ENCODE measurements around the gene CHEK2.
"Not testable (repeated sequence)": the region's sequence is repeated elsewhere in the genome, so short reads cannot be mapped to it uniquely, and the experiment has no call there.

The CHEK2 gene

DNA sequence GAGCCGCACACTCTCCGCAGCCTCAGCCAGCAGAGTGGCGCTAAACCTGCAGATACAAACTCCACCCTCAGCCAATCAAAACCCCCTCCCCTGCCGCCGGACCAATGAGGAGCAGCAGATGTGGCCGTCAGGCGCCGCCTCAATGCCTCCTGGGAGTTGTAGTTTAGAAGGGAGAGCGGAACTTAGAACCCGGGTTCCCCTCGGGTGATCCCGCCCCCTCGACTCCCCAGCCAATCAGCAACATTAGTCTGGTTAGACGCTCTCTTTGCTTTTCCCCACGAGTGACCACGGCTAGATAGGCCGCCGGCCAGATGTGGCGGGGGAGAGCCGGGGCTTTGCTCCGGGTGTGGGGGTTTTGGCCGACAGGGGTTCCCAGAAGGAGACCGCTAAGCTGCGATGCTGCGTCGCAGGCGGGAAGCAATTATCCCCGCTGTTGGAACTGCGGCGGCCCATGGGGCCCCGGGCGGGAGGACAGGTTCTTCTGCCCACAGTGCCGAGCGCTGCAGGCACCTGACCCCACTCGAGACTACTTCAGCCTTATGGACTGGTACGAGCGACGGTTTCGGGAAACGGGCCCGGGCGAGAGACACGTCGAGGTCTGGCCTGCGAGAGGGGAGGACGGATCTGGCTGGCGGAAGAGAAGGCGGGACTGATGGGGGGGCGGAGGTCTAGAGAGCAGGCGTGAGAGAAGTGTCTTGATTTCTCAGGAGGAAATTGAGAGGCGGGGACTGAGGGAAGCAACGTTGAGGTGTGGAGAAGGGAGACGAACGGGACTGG, at the start of gene CHEK2, which contains the start of gene HSCB:
Gene CHEK2, minus strand, starts transcription at position 36 of the 777 bp plus-strand sequence. CDS start 7,099 bp downstream, outside the sequence.
Gene HSCB, plus strand, starts transcription at position 255 of the 777 bp plus-strand sequence. Its CDS starts 57 bp downstream, at position 312.
- DNase-seq (ENCODE audit: low spot score) = peak; percentile 98

DNA sequence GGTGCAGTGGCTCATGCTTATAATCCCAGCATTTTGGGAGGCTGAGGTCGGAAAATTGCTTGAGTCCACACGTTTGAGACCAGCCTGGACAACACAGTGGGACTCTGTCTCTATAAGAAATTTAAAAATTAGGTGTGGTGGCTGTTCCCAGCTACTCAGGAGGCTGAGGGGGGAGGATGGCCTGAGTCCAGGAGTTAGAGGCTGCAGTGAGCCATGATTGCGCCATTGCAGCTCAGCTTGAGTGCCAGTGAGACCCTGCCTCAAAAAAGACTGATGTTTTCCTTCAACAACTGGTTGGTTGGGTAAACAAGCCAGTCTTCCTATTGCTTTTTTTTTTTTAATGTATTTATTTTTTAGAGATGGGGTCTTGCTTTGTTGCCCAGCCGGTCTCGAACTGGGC, 49.5 kb upstream of the CHEK2 start:
- DNase-seq (ENCODE audit: low spot score) = no peak

DNA sequence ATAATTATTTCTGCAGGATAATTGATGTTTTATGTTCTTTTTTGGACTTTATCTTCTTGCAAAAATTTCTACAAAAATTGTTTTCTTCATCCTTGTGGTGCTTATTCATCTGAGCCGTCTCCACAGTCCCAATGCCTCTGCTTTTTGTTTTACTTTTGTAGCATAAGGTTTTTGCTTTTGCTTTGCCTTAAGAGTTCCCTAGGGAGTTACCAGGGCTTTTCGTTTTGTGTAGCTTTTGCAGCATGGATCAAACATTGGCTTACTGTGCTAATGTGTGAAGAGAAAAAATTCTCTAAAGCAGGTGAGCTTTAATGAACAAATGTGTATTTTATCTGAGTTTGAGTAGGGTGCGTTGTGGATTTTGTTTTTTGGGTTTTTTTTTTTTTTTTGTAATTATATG, 47.0 kb upstream of the CHEK2 start:
- no peak for DNase-seq (ENCODE audit: low spot score)

DNA sequence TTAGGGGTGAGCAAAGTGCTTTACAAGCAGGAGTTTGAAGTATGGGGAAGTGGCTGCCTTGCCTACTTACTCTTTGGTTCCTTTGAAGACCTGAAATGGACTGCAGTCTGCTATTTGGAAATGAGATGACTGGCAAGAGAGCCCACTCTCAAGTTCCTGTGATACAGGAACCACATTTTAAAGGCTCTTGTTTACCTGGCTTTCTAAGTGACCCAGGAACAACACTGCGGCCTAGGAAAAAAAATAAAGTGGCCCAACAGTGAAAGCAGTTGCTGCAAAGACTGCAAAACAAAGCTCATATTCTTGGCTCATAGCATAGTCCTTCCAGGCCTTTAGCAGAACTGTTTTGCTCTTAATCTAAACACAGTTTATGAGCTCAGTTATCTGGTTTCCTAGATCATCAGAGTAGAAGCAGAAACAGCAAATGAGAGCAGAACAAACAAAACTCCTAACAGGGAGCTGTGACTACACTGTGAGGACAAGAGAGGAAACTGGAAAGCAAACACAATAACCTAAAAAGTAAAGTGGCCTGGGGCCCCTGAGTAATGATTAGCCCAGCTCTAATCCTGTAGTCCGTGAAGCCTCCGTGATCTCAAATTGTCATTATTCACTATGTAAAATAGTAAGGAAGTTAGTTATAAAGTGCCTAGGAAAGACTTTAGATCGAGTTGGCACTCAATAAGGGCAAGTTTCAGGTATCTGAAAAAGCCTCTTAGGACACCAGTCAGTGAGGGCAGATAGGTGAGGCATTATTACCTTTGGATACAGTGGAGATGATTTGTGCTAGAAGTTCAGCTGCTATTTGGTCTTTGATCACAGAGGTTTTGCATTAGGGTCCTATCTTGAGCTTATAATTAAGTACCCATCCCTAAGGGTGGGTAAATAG, 42.4 kb upstream of the CHEK2 start:
- no peak for DNase-seq (ENCODE audit: low spot score)

DNA sequence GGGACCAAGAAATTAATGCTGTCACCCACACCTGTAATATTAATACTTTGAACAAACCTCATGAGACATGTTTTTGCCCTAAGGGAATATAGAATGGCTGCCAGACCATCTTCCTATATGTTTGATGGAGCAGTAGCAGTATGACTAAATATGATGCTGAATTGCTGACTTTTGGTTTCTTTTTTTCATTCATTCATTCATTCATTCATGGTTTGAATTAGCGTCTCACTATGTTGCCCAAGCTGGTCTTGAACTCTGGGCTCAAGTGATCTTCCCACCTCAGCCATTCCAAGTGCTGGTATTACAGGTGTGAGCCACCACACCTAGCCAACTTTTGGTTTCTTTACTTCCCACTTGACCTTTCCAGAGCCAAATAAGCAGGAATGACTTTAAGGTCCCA, 38.7 kb upstream of the CHEK2 start:
- no peak for DNase-seq (ENCODE audit: low spot score)

DNA sequence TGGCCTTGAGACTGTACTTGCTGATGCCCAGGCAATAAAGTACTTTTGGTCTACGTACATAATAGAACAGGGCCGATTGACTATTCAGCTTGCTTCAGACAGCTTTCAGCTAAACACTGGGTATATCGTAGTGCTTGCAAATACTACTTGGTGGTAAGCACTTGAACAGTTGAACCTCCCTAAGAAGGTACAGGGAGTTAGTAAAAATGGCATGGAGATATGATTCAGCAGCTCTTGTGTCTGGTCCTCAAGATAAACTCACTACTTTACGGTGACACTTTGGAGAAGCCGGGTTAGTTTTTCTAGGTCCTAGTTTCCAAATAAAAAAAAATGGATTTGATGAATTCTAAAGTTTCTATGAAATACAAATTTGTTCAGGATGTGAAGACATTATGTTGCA, 38.2 kb upstream of the CHEK2 start:
- no peak for DNase-seq (ENCODE audit: low spot score)

DNA sequence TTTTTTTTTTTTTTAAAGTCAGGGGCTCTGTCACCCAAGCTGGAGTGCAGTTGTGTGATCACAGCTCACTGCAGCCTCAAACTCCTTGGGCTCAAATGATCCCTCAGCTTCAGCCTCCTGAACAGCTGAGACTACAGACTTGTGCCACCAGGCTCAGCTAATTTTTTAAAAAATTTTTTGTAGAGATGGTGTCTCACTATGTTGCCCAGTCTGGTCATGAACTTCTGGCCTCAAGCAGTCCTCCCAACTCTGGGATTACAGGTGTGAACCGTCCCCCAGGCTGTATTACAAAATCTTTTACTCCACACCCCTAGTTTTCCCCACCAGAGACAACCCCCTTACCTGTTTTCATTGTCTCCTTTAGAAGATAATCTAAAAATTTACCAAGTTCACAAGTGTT, 32.8 kb upstream of the CHEK2 start:
- DNase-seq (ENCODE audit: low spot score) = no peak

DNA sequence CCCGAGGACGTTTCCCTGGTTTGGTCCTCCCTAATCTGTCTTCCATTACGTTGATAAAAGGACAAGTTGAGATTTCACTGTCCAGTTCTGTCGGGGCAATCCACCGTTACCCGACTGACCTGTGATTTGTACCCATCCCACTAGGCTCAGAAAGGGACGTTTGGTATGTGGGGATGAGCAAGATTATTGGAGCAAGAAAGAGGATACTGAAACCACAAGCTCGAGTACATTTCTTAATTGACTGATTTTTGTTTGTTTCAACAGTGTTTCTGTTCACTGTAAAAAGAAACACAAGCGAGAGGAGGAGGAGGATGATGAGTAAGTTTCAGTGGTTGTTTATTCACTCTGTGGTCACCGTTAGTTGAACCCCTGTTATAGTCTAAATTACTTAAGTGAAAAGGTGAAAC, 31.8 kb upstream of the CHEK2 start:
- DNase-seq (ENCODE audit: low spot score) = peak; percentile 63

DNA sequence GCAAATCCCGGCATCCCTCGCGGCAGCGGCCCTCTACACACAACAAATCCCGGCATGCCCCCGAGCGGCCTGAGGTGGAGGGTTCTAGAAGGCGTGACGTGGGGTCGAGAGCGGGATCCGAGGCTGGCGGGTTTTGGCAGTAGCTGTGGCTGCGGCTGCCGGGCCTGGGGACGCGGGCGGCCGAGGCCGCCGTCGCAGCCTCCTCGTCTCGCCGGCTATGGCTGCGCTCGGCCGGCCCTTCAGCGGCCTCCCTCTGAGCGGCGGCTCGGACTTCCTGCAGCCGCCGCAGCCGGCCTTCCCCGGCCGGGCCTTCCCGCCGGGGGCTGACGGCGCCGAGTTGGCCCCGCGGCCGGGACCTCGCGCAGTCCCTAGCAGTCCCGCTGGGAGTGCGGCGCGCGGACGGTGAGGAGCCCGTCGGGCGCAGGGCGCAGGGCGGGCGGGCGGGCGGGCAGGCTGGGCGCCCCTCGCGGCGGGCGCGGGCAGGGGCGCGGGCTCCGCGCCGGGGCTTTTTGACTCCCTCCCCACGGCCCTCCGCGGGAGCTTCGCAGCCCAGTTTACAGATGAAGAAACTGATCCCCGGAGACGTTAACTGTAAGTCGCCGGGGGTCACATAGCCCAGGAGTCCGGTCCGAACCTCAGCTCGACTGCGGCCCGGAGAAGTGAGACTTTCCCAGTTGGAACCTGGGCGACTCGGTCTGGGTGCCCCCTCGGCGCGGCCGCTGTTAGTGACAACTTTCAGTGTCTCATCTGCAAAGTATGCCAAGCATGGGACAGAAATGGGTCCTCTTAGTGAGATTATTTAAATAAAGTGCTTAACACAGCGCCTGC, 31.2 kb upstream of the CHEK2 start, which contains the start of gene CCDC117:
Gene CCDC117, plus strand, starts transcription at position 63 of the 828 bp plus-strand sequence. Its CDS starts 155 bp downstream, at position 218.
- DNase-seq (ENCODE audit: low spot score) = peak; percentile 96

DNA sequence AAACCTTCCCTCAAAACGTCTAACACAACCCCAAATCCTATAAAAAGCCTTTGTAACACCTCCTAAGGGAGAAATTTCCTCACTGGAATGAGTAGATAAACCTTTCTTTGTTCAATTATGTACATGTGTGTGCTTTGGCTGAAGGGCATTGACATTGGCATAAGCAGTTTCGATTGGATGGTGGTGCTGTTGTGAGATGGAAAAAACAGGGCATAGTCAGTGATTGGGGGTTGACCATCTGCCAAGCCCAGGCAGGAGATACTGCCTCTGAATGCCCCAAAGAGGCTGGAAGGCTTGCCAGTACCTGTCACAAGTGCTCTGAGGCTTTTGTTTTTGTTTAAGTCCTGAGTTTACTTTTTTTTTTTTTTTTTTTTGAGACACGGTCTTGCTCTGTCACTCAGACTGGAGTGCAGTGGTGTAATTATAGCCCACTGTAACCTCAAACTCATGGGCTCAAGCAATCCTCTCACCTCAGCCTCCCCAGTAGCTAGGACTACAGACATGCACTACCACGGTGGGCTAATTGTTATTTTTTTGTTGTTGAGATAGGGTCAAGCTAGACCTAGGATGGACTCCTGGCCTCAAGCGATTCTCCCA, 29.7 kb upstream of the CHEK2 start:
- DNase-seq (ENCODE audit: low spot score) = no peak

DNA sequence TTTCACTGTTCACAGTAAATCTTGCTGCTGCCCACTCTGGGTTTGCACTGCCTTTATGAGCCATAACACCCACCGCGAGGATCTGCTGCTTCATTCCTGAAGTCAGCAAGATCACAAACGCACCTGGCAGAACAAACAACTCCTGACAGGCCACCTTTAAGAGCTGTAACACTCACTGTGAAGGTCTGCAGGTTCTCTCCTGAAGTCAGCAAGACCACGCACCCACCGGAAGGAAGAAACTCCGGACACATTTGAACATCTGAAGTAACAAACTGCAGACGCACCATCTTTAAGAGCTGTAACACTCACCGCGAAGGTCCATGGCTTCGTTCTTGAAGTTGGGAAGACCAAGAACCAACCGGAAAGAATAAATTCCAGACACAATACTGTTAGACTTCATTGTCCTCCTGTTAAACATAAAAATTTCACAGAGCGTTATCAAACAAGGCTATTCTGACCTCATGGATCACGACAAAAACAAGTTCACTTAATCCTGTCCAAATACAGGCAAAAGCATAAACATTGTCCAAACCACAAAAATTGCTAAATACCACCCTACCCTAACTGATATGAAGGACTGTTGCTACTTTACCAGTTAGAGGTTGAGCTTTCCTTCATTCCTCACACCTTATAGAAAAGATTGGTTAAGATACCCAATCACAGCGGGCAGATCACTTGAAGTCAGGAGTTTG, 27.9 kb upstream of the CHEK2 start:
- no peak for DNase-seq (ENCODE audit: low spot score)

DNA sequence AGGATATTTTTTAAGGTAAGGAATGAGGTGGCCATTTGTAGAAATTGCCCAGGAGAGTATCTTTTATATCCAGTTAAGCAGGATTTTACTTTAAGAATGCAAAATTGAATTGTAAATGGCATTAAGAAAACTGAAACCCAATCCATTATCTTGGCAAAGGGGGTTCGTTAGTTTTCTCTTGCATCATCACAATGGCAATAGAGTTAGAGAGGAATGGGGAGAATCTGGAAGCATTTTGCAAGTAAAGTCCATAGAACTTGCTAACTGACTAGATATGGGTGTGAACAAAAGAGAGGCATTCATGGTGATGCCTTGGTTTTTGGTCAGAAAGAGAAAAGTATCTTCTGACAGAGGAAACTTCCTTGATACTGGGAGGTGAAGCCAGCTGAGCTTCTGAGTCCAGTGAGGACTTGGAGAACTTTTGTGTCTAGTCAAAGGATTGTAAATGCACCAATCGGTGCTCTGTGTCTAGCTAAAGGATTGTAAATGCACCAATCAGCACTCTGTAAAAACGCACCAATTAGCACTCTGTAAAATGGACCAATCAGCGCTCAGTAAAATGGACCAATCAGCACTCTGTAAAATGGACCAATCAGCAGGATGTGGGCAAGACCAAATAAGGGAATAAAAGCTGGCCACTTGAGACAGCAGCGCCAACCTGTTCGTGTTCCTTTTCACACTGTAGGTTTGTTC, 27.2 kb upstream of the CHEK2 start:
- no peak for DNase-seq (ENCODE audit: low spot score)

DNA sequence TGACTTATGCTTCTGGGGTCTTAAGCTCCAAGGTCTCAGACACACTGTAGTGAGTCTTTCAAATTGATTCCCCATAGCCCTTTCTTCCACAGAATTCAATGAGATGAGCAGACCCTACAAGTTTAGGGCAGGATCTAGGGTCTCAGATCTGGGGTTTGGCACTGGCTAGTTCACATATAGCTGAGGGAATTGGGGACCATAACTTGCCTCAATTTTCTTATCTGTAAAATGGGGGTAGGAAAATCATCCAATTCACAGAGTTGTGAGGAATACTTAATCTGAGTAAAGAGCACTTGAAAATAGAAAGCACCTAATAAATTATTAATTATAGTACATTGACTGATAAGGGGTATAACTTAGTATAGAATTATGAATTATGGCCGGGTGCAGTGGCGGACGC, 25.0 kb upstream of the CHEK2 start:
- DNase-seq (ENCODE audit: low spot score) = no peak

DNA sequence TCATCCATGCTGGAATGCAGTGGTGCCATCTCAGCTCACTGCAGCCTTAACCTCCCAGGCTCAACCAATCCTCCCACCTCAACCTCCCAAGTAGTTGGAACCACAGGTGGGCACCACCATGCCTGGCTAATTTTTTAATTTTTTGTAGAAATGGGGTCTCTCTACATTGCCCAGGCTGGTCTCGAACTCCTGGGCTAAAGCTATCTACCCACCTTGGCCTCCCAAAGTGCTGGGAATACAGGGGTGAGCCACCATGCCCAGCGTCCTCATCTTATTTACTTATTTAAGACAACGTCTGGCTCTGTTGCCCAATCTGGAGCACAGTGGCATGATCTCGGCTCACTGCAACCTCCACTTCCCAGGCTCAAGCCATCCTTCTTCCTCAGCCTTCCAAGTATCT, 20.4 kb upstream of the CHEK2 start:
- DNase-seq (ENCODE audit: low spot score) = not testable (repeated sequence)

DNA sequence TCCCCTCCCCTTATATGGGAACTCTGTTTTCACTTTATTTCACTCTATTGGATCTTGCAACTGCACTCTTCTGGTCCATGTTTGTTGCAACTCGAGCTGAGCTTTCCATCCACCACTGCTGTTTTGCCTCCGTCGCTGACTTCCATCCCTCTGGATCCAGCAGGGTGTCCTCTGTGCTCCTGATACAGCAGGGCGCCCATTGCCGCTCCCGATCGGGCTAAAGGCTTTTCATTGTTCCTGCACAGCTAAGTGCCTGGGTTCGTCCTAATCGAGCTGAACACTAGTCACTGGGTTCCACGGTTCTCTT, 19.8 kb upstream of the CHEK2 start:
- no peak for DNase-seq (ENCODE audit: low spot score)

DNA sequence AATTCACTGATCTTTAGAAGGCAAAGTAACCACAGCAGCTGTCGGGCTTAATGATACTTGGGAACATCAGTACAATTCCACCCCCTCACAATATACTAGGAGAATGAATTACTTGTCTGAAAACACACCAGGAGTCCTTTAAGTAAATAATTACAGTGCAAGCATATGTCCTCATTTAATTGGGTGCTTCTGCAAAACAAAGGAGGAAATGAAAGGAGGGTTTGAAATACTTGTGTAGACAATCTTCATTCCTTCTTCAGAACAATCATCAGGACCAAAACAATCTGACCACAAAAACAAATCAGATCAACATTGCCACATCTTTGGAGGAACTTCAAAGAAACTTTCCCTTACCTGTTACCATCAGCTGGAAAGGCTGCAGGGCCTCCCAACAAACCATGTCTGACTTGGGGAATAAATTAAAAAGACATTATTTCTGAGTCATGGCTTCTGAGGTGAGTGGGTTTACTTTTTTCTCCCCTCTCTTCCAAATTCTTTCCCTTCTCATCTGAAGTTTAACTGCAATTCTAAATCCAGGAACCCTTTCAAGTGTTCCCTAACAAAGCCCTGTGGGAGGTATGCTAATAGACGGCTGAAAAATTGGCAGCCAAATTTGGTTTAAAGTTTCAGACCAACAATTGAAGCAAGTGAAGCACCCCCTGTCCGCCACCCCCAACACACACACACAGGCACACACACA, 18.4 kb upstream of the CHEK2 start:
- no peak for DNase-seq (ENCODE audit: low spot score)

DNA sequence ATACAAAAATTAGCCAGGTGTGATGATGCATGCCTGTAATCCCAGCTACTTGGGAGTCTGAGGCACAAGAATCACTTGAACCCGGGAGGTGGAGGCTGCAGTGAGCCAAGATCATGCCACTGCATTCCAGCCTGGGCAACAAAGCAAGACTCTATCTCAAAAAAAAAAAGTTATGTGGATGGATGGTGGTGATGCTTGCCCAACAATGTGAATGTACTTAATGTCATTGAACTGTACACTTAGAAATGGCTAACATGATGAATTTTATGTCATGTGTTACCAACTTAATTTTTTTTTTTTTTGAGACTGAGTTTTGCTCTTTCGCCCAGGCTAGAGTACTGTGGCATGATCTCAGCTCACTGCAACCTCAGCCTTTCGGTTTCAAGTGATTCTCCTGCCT, 12.9 kb upstream of the CHEK2 start:
- not testable (repeated sequence) for DNase-seq (ENCODE audit: low spot score)

DNA sequence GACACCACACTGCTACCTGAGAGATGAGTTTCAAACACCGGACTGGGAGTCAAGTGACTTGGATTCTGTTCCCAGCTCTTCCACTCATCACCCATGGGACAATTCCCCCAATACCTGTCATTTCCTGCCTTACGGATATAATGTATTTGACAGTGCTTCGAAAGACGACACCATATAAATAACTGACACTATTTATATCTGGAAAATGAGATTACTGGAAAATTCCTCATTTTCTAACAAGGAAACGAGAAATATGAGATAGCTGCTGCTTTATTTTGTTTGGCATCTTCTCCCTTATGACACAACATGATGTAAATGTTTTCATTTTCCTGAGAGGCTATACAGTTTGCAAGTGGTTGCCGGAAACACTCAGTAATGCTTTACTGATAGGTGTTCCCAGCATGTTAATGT, 8.9 kb upstream of the CHEK2 start:
- peak; percentile 36 for DNase-seq (ENCODE audit: low spot score)

DNA sequence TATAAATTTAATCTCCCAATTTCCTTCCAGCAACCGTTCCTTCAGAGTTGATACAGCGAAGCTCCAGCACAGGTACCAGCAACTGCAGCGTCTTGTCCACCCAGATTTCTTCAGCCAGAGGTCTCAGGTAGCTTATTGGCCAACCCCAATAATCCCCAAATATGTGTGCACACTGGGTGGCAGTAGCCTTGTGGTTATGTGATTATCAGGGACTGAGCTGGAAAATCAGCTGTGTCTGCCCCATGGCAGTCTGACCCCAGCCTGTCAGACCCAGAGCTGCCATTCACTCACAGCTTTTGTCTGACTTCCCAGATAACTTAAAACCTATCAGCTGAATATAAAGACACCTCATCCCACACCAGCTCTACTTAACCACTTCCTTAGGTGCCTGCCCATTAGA, 2.2 kb upstream of the CHEK2 start:
- no peak for DNase-seq (ENCODE audit: low spot score)

DNA sequence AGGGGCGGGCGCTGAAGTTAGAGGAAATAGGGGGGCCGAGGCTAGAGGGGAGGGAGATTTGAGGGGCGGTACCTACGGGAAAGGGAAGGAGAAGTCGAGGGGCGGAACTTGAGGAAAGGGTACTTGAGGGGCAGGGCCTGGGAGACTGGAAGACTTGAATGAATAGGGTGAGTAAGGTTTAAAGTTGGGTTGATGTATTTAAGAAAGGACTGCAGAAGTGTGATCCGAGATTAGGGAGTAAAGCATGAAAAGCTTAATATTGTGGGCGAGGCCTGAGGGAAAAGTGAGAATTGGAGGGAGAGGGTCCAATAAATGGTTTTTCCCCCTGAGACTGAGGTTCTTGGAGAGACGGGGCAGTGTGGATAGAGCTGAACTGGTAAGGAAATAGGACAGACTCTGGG, 942 bp upstream of the CHEK2 start:
- peak; percentile 86 for DNase-seq (ENCODE audit: low spot score)
